Effector CD4-positive, alpha-beta T cell (primary cell): ENCODE measurements around the gene MBOAT1.
"Not testable (repeated sequence)": the region's sequence is repeated elsewhere in the genome, so short reads cannot be mapped to it uniquely, and the experiment has no call there.

Experiments
- DNase-seq: peaks from one replicate; pipeline ENCODE4 v3.0.0-alpha.2; 2020
- total RNA-seq: gene quantifications from one replicate; lab custom pipeline; 2026; lab: John Stamatoyannopoulos, UW

MBOAT1 gene
- 20.1 reads per million, percentile 47 among the genes with 10 or more reads in this experiment for total RNA-seq

- DNase-seq: peak; percentile 43
Measured at GRCh38 chr6:20212392-20213111, at the start of gene MBOAT1. MBOAT1 (minus strand) TSS chr6:20212469; CDS start chr6:20212234, 235 bp downstream.

GRCh38 chr6:20261685-20262084 lies 49.4 kb upstream of the MBOAT1 start:
- DNase-seq: no peak

- no peak for DNase-seq
Measured at GRCh38 chr6:20260360-20260759, 48.1 kb upstream of the MBOAT1 start.

GRCh38 chr6:20259316-20260049 lies 47.2 kb upstream of the MBOAT1 start:
- no peak for DNase-seq

GRCh38 chr6:20255428-20255827 lies 43.2 kb upstream of the MBOAT1 start:
- DNase-seq: no peak

GRCh38 chr6:20254295-20254694 lies 42.0 kb upstream of the MBOAT1 start:
- DNase-seq: no peak

- no peak for DNase-seq
Measured at GRCh38 chr6:20253021-20253420, 40.8 kb upstream of the MBOAT1 start.

GRCh38 chr6:20252311-20252710 lies 40.0 kb upstream of the MBOAT1 start:
- no peak for DNase-seq

GRCh38 chr6:20251525-20251924 lies 39.3 kb upstream of the MBOAT1 start:
- no peak for DNase-seq

GRCh38 chr6:20246125-20246524 lies 33.9 kb upstream of the MBOAT1 start:
- no peak for DNase-seq

GRCh38 chr6:20244807-20245681 lies 32.8 kb upstream of the MBOAT1 start:
- not testable (repeated sequence) for DNase-seq

GRCh38 chr6:20243288-20243687 lies 31.0 kb upstream of the MBOAT1 start:
- DNase-seq: no peak

- DNase-seq: no peak
Measured at GRCh38 chr6:20242397-20242796, 30.1 kb upstream of the MBOAT1 start.

GRCh38 chr6:20241102-20241501 lies 28.8 kb upstream of the MBOAT1 start:
- no peak for DNase-seq

GRCh38 chr6:20238688-20239587 lies 26.7 kb upstream of the MBOAT1 start:
- DNase-seq: no peak

GRCh38 chr6:20237677-20238460 lies 25.6 kb upstream of the MBOAT1 start:
- DNase-seq: no peak

- DNase-seq: no peak
Measured at GRCh38 chr6:20236909-20237600, 24.8 kb upstream of the MBOAT1 start.

- DNase-seq: no peak
Measured at GRCh38 chr6:20236344-20236743, 24.1 kb upstream of the MBOAT1 start.

GRCh38 chr6:20235041-20235440 lies 22.8 kb upstream of the MBOAT1 start:
- DNase-seq: no peak

- no peak for DNase-seq
Measured at GRCh38 chr6:20234136-20234535, 21.9 kb upstream of the MBOAT1 start.
